HG03108 (cell line): ENCODE data around the gene STUB1.

Experiments
- ATAC-seq: cut with Tn5 transposase; IDR thresholded peaks from one replicate; pipeline ENCODE4 v1.9.1; 2021; ENCODE audit warnings: moderate library complexity; ENCODE audit not compliant: unreplicated experiment

The STUB1 gene

DNA sequence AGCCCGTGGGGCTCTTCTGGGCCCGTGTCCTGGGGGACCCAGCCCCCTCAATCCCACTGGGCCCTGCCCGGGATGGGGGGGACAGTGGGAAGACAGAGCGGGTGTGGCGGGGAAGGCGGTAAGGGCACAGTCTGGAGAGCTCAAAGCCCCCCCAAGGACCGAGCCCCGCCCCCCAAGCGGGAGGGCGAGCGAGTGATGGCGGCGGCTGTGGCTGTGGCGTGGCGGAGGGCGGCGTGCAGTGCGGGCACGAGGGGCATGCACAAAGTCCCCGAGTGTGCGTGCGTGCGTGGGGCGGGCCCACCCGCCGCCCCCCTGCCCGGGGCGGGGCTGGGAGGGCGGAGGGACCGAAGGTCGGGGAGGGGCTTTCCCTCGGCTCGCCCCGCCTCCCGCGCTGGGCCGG lies 13.6 kb downstream of the STUB1 start:
- no peak for ATAC-seq

DNA sequence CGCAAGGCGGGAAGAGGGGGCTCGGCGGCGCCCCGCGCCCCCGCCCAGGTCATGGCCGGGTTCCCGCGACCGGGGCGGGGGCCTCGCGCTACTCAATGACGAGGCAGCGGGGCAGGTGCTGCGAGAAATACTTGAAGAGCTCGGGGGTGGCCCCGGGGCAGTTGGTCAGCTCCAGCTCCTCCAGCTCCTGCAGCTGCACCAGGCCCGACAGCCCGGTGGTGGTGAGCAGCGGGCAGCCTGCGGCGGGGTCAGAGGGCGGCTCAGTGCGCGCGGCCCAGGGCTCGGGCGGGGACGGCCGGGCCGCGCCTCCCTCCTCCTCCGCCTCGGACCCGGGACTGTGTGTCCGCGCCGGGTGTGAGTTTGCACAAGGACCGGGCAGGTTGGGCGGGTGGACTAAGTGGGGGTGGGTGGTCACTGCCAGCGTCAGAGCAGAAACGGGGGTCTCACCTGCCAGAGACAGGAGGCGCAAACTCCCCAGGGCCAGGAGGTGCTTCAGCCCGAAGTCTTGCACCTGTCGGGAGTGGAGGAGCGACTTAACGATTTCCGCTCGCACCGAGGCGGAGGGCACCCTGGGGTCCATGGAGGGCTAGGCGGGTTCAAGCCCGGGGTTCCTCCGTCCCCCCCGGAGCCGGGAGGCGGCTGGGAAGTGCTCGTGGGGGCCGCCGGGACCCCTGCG lies 14.1 kb downstream of the STUB1 start:
- no peak for ATAC-seq

DNA sequence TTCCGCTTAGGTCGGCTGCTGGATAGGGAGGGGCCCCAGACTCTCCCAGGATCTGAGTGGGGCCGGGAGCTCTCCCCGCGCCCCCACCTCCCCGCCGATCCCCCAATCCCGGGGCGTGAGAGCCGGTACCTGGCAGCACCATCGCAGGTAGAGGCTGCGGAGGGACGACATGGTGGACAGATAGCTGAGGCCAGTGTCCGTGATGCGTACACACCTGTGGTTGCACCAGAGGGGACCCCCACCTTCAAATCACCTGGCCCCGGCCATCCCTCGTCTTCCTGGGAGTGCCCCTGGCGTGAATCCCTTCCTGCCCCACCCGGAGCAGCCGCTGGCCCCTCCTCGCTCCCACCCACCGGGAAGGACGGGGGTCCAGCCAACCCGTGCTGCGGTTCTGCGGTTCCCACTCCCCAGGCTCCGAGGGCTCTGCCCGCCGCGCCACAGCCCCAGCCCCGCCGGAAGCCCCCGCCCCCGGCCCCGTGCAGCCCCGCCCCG lies 14.7 kb downstream of the STUB1 start:
- no peak for ATAC-seq

DNA sequence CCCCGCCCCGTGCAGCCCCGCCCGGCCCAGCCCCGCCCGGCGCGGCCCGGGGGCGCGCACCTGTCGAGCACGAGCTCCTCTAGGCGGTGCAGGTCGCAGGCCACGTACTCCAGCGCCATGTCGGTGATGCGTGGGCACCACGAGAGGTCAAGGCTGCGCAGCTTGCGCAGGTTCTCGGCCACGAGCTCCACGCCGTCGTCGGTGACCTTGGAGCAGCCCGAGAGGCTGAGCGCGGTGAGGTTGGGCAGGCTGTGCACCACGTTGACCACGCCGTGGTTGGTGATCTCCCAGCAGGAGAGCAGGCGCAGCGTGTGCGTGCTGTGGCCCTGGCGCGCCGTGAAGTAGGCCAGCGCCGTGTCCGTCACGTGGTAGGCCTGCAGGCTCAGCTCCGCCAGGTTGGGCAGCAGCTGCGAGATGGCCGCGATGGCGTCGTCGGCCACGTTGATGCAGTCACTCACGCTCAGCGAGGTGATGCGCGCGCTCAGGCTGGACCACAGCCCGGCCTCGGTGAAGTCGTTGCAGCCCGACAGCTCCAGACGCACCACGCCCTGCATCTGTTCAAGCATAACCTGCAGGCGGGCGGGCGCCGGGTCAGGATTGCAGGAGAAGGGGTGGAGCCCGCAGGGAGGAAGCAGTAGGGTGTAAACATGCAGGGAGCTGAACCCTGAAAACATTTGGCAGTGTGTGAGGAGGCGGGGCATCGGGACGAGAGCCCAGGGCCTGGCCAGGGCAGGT lies 15.3 kb downstream of the STUB1 start:
- ATAC-seq, result no peak

GRCh38 chr16:698911-699671 lies 18.9 kb downstream of the STUB1 start:
- ATAC-seq, result no peak

- no peak for ATAC-seq
Observed at GRCh38 chr16:700684-701584, 20.7 kb downstream of the STUB1 start.

- ATAC-seq, result no peak
Observed at GRCh38 chr16:702341-702740, 22.1 kb downstream of the STUB1 start.

- no peak for ATAC-seq
Observed at GRCh38 chr16:703406-703805, 23.2 kb downstream of the STUB1 start.

DNA sequence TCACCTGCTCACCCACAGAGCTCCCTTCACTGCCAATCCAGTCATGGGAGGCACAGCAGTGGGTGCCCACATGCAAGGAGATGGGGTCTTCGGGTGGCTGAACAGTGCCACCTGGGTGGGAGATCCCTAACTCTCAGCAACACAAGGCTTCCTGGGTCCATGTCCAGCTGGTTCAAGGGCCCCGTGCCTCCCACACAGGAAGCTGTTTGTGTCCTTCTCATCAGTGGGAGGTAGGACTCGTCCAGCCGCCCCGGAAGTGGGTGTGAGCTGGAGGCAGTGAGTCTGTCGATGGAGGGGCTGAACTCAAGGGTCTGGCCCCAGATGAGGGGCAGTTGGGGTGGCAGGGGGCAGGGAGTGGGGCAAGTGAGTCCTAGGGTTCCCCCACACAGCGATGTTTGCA lies 23.8 kb downstream of the STUB1 start:
- no peak for ATAC-seq

GRCh38 chr16:704552-705380 lies 24.6 kb downstream of the STUB1 start:
- ATAC-seq, result no peak

DNA sequence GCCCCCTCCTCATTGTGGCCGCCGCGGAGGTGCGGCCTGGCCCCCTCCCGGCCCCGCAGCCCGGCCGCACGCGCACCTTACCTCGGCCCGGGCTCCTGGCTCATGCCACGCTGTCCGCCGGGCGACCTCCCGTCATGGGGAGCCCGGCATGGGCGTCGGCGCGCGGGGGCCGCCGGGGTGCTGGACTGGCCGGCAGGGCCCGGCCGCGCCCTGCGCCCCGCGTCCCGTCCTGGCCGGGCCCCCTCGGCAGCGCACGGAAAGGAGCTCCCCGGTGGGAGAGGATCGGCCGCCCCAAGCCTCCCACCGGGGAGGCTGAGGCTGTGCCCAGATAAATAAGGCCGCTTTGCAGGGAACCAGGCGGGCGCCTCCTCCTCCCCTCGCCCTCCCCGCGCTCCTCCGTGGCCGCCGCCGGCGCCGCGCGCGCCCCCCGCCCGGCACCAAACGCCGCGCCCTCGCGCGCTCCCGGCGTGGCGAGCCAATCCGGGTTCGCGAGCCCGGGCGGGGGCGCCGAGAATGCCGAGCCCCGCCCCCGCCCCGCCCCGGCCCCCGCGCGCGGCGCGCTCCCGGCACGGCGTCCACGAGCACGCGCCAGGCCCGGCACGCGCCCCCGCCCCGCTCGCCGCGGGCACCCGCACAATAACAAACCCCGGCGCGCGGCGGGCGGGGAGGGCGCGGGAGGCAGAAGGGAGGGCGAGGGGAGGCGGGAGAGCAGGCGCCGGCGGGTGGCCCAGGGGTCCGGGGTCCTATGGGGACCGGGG lies 25.4 kb downstream of the STUB1 start, which contains the start of gene FBXL16:
FBXL16 (minus strand) TSS at position 371 of the 758 bp plus-strand sequence. CDS start 8,396 bp downstream, outside the sequence.
- no peak for ATAC-seq

GRCh38 chr16:706189-707061 lies 26.2 kb downstream of the STUB1 start:
- no peak for ATAC-seq

DNA sequence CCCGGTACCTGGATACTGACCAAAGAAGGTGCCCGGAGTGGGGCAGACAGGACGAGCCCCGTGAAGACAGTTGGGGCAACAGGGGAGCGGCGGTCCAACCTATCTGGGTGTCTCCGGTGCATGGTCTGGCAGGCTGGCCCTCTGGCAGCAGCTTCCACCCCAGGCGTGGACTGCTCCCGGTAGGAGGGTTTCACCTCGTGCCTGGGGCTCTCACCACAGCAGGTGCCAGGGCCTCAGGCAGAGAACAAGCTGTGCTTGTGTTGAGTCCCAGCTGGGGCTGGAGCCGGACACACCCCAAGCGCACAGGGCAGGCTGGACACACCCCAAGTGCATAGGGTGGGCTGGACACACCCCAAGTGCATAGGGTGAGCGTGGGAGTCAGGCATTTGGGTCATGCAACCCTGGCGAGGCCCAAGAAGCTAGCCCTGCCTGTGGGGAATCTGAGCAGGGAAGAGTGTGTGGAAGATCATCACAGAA lies 26.9 kb downstream of the STUB1 start:
- no peak for ATAC-seq

GRCh38 chr16:708019-708418 lies 27.8 kb downstream of the STUB1 start:
- ATAC-seq, result no peak

DNA sequence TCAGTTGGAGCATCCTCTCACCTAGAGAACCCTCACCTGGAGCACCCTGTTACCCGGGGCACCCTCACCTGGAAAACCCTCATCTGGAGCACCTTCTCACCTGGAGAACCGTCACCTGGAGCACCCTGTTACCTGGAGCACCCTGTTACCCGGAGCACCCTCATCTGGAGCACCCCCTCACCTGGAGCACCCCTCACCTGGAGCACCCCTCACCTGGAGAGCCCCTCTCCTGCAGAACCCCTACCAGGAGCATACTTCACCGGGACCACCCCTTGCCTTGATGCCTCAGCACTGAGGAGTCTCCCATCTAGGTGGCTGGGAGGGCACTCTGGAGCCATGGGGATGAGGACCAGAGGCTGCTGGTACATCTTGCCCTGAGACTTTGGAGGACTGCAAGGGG lies 28.7 kb downstream of the STUB1 start:
- ATAC-seq, result no peak

- no peak for ATAC-seq
Observed at GRCh38 chr16:709566-710499, 29.6 kb downstream of the STUB1 start.
